ENCODE results near the gene PTPA.
"Not testable (repeated sequence)": the region's sequence is repeated elsewhere in the genome, so short reads cannot be mapped to it uniquely, and the experiment has no call there.

Gene PTPA

GRCh38 chr9:129178568-129179382, 67.6 kb downstream of the PTPA start:
- no peak for DNase-seq

GRCh38 chr9:129181246-129181645, 70.0 kb downstream of the PTPA start:
- DNase-seq = no peak

- no peak for DNase-seq
These were observed 70.9 kb downstream of the PTPA start for GRCh38 chr9:129182122-129182521.

DNA sequence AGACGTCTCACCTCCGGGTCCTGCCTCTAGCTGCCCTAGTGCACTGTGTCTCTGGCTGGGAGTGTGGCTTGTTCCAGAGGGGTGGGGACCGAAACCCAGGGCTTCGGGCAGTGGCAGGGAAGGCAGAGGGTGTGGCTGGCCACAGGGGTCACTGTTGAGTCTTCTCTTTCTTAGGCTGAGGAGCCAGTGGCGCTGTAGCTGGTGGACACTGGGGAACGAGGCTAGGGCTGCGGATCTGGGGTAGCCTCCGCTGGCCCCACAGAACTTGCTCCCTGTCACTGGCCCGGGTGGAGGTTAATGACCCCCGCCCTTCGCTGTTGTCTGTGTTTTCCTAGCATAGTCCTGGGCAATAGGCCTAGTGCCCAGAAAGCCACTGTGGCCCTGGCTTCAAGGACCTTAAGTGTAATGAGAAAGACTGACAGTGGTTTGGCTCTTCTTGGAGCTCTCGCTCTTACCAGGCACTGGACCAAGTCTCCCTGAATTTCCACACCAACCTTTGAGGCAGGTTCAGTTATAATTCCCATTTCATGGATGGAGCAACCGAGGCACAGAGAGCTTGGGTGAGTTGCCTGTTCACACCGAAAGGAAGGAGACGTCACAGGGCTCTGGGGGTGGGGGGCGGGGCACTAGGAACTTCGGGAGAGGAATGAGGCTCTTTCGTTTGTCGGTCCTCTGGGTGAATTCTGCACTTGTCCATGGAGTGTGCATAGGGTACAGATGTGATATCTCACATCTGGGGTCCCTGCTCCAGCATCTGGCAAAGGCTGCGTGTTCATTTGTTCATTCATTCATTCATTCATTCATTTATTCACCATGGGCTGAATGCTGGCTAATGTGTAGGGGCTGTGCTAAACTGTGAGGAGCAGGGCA, 71.6 kb downstream of the PTPA start:
- no peak for DNase-seq

DNA sequence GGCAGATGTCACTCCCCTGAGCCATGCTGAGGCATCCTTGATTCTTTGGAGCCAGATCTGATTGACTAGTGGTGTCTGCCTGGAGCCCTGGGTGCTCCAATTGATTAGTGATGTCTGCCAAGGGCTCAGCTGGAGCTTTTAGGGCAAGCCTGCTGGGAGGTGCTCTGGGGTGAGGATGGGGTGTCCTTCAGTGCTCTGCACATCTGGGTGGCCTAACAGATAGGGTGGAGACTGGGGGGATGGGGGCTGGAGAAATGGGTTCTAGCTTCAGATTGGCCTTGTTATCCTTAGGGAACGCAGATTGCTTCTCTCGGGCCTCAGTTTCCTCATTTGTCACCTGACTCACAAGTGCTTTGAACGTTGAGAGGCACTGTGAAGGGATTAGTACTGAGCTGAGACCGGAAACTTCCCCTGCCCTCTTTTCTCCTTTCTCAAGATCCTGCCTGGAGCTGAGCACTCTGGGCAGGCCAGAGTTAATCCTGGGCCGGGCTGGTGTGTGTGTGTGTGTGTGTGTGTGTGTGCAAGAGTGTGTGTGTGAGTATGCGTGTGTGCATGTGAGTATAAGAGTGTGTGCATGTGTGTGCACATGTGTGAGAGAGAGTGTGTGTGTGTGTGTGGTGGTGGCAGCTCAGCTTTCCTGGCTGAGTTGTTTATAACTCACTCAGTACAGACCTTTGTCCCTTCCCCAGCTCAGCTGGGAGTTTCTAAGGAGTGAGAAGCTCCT, 72.4 kb downstream of the PTPA start:
- no peak for DNase-seq

DNA sequence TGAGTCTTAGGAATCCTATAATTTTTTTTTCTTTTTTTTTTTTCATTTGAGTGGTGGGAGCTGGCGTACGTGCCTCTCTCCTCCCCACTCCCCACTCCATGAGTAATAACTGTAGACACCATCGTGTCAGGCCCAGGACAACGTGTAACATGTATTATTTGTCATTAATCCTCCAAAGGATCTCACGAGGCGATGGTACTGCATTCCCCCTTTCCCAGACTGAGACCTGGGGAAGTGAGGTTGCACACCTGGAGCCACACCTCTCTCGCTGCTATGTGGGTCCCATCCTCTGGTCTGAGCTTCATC, 73.0 kb downstream of the PTPA start:
- no peak for DNase-seq

DNA sequence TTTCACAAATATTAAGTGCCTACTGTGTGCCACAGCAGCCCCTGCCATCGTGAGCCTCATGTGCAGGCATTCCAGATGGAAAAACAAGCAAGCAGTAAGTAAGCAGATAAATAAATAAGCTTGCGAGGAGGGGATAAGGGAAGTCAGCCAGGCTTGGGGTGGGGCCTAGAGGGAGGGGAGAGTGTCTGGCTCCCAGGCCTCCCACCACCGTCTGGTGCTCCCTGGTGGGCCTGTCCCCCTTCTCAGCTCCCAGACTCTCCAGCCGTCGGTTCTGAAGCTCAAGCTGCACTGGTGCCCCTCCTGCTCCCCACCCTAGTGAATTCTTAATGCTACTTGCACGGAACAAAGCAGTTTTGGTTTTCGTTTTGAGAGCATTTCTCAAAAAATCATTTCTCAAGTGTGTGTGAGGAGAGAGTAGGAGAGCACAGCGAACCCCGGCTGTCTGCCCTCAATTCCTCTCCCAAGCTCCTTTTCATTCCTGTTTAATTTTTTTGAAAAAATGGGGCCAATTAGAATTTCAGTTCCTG, 73.4 kb downstream of the PTPA start:
- DNase-seq = no peak

- no peak for DNase-seq
These were observed 74.2 kb downstream of the PTPA start for GRCh38 chr9:129185402-129185801.

DNA sequence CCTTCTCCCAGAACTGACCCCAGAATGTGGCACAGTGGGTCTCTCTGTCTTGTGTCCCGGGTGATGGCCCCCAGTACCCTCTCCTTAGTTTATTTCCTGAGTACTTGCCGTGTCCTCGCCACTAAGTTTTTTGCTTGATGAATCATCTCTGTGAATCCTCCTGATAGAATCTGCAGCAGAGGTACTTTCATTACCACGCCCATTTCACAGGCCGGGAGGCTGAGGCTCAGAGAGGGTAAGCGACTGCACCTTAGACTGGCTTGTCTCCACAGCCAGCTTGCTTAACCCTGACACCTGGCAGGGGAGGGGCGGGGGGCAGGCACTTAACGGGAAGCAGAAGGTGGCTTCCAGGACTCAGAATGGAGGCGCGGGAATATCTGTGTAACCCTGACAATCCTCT, 74.8 kb downstream of the PTPA start:
- no peak for DNase-seq

DNA sequence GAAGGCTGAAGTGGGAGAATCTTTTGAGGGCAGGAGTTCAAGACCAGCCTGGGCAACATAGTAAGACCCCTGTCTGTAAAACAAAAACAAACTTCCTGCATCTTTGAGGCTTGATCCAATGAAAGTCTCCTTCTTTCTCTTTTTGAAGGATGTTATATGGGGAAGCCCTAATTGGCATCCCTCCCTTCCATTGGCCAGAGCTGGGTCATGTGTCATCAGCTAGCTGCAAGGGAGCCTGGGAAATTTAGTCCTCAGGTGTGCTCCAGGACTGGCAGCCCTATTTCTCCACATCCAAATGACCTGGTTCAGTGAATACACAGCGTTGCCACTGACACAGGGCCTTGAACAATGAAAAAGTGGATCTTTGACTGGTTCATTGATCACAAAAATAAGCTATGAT, 75.8 kb downstream of the PTPA start:
- DNase-seq = no peak

- DNase-seq = not testable (repeated sequence)
These were observed 78.8 kb downstream of the PTPA start for GRCh38 chr9:129189971-129190370.

DNA sequence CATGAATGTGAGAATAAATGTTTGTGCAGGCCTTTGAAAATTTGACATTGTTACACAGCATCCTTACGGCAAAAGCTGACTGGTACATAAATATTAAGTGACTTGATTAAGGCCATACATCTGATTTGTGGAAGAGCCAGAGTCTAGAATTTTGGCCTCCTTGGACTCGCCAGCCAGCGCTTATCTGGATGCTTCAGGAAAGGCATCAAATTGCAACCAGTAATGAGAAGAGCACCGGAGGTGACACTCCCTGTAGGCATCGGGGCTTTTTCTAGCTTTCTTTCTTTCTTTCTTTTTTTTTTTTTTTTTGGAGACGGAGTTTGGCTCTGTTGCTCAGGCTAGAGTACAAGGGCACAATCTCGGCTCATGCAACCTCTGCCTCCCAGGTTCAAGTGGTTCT, 80.0 kb downstream of the PTPA start:
- DNase-seq = no peak

DNA sequence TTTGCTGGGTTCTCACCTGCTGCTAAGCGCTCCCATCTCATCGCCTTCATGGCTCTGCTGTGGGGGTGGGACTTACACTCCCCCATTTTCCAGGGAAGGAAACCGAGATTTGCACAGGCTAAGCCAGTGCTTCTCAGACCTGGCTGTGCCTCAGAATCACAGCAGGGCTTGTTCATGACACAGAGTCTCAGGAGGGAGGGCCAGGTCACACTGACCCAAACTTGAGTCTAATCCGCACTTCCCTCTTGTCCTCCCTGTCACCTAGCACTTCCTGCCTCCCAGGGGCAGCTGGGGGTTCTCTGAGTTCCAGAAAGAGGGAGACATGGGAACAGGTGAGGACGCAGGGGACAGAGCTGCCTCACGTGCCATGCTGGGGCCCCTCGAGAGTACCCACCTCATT, 82.4 kb downstream of the PTPA start:
- DNase-seq = no peak

DNA sequence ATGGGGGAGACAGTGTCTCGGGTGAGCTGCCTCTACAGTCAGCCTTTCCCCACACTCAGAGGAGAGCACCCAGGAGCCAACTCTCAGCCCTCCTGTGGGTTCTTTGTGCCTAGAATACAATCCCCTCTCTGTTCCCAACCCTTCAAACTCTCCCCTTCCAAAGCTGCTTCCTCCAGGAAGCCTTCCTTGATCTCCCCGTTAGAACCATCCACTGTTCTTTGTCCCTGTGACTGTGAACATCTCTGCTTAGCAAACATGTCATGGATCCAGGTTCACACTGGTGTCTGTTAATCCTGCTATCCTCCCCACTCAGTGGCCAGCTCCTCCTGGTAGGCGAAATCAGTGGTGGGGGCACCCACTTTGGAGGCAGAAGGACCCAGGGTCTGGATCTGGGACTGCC, 83.0 kb downstream of the PTPA start:
- no peak for DNase-seq

DNA sequence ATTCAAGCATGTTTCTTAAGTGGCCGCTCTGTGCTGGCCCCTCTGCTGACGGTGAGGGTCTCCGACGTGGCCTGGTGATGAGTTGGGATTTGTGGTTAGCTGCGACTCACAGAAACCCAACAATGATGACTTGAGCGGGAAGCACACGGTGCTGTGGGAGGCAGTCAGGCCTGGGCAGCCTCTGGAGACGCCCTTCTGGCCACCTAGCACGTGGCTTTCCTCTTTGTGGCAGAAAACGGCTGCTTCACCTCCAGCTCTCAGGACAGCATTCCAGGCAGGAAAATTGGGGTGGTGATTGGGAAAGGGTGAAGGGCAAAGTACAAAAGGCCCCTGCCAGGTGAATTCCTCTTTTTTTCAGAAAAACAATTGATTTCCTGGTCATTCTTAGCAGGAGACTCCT, 84.4 kb downstream of the PTPA start:
- DNase-seq = no peak

DNA sequence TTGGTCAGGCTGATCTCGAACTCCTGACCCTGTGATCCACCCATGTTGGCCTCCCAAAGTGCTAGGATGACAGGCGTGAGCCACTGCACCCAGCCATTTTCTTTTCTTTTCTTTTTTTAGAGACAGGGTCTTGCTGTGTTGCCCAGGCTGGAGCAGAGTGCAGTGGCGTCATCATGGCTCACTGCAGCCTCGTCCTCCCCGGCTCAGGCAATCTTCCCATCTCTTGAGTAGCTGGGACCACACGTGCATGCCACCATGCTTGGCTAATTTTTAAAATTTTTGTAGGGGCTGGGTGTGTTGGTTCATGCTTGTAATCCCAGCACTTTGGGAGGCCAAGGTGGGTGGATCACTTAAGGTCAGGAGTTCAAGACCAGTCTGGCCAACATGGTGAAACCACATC, 85.8 kb downstream of the PTPA start:
- not testable (repeated sequence) for DNase-seq

DNA sequence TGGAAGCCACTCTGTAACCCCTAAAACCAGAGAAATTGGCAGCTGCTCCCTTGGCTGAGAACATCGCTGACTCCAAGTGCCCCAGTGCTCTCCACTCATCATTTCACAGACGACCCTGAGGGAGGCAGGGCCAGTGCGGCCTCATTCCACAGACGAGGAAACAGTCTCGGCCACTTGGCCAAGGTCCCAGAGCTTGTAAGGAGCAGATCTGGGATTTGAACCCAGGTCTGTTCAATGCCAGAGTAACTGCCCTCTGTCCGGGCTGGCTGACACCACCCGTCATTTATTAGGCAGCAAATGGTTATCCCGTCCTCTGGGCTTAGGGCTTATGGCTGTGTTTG, 86.7 kb downstream of the PTPA start:
- DNase-seq = no peak

All from NCI-H1930 (cell line).